ENCODE measurements around the gene PRR5L. TPM values are rescaled to one million over a fixed set of nuclear protein-coding genes. Genes with fewer than 3 reads are reported as not detected.

Gene PRR5L
- total and polyA plus RNA-seq, 9 donors = 5.9 to 56.3 (median 22.1) TPM

GRCh38 chr11:36383195-36383594, 87.1 kb downstream of the PRR5L start:
- intact Hi-C loops (cut with DNase I) = no loop called here
- no peak for DNase-seq
- Histone ChIP-seq H3K27ac (no peak overlapping the region), H3K9me3 (no peaks in the 10 kb centered on the region), H3K27me3 (no peaks in the 10 kb centered on the region), H3K4me3 (no peak overlapping the region), H3K36me3 (no peaks in the 10 kb centered on the region), H3K4me1 (ENCODE audit: insufficient read depth) (peaks cover 1% of the 10 kb centered on the region)
- TF ChIP-seq EP300 (IDR thresholded peaks at IDR 0.05) = no peak
- no peak for TF ChIP-seq CTCF (IDR thresholded peaks at IDR 0.05)
- 24 to 64% (median 54%) methylated on average over 1 of the region's 1 CpG for WGBS, 3 donors

- Histone ChIP-seq H3K4me3 (no peak overlapping the region), H3K27ac (no peak overlapping the region), H3K27me3 (no peaks in the 10 kb centered on the region), H3K4me1 (ENCODE audit: insufficient read depth) (peaks cover 1% of the 10 kb centered on the region), H3K9me3 (no peaks in the 10 kb centered on the region), H3K36me3 (no peaks in the 10 kb centered on the region)
- intact Hi-C loops (cut with DNase I) = no loop called here
- TF ChIP-seq CTCF (IDR thresholded peaks at IDR 0.05) (no peak), EP300 (IDR thresholded peaks at IDR 0.05) (no peak), POLR2A (IDR thresholded peaks at IDR 0.05) (no peak)
- 67 to 83% (median 72%) methylated on average over 9 of the region's 9 CpGs for WGBS, 3 donors
- DNase-seq = no peak
Measured at GRCh38 chr11:36385121-36385970, 89.3 kb downstream of the PRR5L start.

- DNase-seq = no peak
- Histone ChIP-seq H3K9me3 (no peaks in the 10 kb centered on the region), H3K4me1 (ENCODE audit: insufficient read depth) (peaks cover 1% of the 10 kb centered on the region), H3K36me3 (no peaks in the 10 kb centered on the region), H3K27ac (no peak overlapping the region), H3K4me3 (no peak overlapping the region), H3K27me3 (no peaks in the 10 kb centered on the region)
- TF ChIP-seq CTCF (IDR thresholded peaks at IDR 0.05) (no peak), POLR2A (IDR thresholded peaks at IDR 0.05) (no peak), EP300 (IDR thresholded peaks at IDR 0.05) (no peak)
- WGBS, 3 donors = 85 to 91% (median 87%) methylated on average over 3 of the region's 3 CpGs
- intact Hi-C loops (cut with DNase I) = no loop called here
Measured at GRCh38 chr11:36386411-36386810, 90.3 kb downstream of the PRR5L start.

- intact Hi-C loops (cut with DNase I) = no loop called here
- no peak for DNase-seq
- Histone ChIP-seq H3K27me3 (no peaks in the 10 kb centered on the region), H3K36me3 (no peaks in the 10 kb centered on the region), H3K9me3 (no peaks in the 10 kb centered on the region), H3K4me1 (ENCODE audit: insufficient read depth) (peaks cover 1% of the 10 kb centered on the region), H3K4me3 (no peak overlapping the region), H3K27ac (no peak overlapping the region)
- TF ChIP-seq CTCF (IDR thresholded peaks at IDR 0.05) = no peak
- TF ChIP-seq POLR2A (IDR thresholded peaks at IDR 0.05) = no peak
- TF ChIP-seq EP300 (IDR thresholded peaks at IDR 0.05) = no peak
- WGBS, 3 donors = 91 to 94% (median 91%) methylated on average over 2 of the region's 2 CpGs
Measured at GRCh38 chr11:36388071-36388470, 92.0 kb downstream of the PRR5L start.

All from ovary (tissue), 9 donors.